MM.1S (cell line): Measurements from ENCODE around the gene RAB43.

Source experiments
- EZH2 ChIP-seq: fragments of 300-600 bp; sonication (generic); optimal IDR thresholded peaks from 2 replicates; pipeline ENCODE3; 2017; ENCODE audit warnings: low read depth, mild to moderate bottlenecking, antibody characterized with exemption, low read length, mixed read lengths
- EZH2phosphoT487 ChIP-seq: fragments of 300-600 bp; sonication (generic); IDR thresholded peaks from 2 replicates; pipeline ENCODE4 v1.6.1; 2018; ENCODE audit warnings: antibody characterized with exemption, low read length
- TF ChIP-seq, protein P1 (sequence below): fragments of 300-600 bp; sonication (generic); IDR thresholded peaks from 2 replicates; pipeline ENCODE4 v1.5.1; 2016; ENCODE audit warnings: antibody characterized with exemption, low read length, mixed read lengths

DNA sequence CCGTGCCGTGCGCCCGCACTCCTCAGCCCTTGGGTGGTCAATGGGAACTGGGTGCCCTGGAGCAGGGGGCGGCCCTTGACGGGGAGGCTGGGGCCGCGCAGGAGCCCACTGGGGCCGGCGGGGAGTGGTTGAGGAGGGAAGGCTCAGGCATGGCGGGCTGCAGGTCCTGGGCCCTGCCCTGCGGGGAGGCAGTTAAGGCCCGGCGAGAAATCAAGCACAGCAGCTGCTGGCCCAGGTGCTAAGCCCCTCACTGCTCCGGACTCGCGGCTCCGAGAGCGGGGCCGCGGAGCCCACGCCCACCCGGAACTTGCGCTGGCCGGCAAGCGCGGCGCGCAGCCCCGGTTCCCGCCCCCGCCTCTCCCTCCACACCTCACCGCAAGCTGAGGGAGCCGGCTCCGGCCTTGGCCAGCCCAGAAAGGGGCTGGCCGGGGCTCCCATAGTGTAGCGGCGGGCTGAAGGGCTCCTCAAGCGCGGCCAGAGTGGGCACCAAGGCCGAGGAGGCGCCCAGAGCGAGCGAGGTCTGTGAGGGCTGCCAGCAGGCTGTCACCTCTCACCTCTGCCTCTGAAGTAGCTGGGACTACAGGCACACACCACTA is 53.2 kb downstream of the RAB43 start:
- TF ChIP-seq EZH2phosphoT487 = no peak
- TF ChIP-seq EZH2 = no peak
- TF ChIP-seq, protein P1, sequence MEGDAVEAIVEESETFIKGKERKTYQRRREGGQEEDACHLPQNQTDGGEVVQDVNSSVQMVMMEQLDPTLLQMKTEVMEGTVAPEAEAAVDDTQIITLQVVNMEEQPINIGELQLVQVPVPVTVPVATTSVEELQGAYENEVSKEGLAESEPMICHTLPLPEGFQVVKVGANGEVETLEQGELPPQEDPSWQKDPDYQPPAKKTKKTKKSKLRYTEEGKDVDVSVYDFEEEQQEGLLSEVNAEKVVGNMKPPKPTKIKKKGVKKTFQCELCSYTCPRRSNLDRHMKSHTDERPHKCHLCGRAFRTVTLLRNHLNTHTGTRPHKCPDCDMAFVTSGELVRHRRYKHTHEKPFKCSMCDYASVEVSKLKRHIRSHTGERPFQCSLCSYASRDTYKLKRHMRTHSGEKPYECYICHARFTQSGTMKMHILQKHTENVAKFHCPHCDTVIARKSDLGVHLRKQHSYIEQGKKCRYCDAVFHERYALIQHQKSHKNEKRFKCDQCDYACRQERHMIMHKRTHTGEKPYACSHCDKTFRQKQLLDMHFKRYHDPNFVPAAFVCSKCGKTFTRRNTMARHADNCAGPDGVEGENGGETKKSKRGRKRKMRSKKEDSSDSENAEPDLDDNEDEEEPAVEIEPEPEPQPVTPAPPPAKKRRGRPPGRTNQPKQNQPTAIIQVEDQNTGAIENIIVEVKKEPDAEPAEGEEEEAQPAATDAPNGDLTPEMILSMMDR = no peak
